Activated CD4-positive, alpha-beta memory T cell treated with anti-CD3 and anti-CD28 coated beads for 36 hours (primary cell): ENCODE measurements around the gene KAT6B. TPM values are rescaled to one million over a fixed set of nuclear protein-coding genes. Genes with fewer than 3 reads are reported as not detected.
"Not testable (repeated sequence)": the region's sequence is repeated elsewhere in the genome, so short reads cannot be mapped to it uniquely, and the experiment has no call there.

Experiments used
- CTCF ChIA-PET: fragments of 350-600 bp; sonication (Branson Sonifier 250); formaldehyde crosslinking; loops from one replicate; lab custom pipeline; 2021; ENCODE audit warnings: antibody characterized with exemption, inconsistent platforms; lab: Charles Lee
- POLR2A ChIA-PET: fragments of 350-600 bp; sonication (Branson Sonifier 250); formaldehyde crosslinking; loops from one replicate; lab custom pipeline; 2021; ENCODE audit warnings: antibody characterized with exemption; lab: Charles Lee
- DNase-seq: peaks from one replicate; pipeline ENCODE4 v3.0.0-alpha.2; 2020
- H3K27ac Mint-ChIP-seq: one replicate; pipeline ENCODE4 v1.8.0; 2021; ENCODE audit warnings: mixed read lengths
- H3K27me3 Mint-ChIP-seq: one replicate; pipeline ENCODE4 v1.8.0; 2021; ENCODE audit warnings: mixed read lengths
- H3K36me3 Mint-ChIP-seq: one replicate; pipeline ENCODE4 v1.8.0; 2021; ENCODE audit warnings: mixed read lengths
- H3K4me1 Mint-ChIP-seq: one replicate; pipeline ENCODE4 v1.8.0; 2021; ENCODE audit warnings: low read depth, mixed read lengths
- H3K4me3 Mint-ChIP-seq: one replicate; pipeline ENCODE4 v1.8.0; 2021; ENCODE audit warnings: mild to moderate bottlenecking, mixed read lengths
- H3K9me3 Mint-ChIP-seq: one replicate; pipeline ENCODE4 v1.8.0; 2021; ENCODE audit warnings: mixed read lengths
- intact Hi-C: fragments of 100-400 bp; cut with micrococcal nuclease; formaldehyde crosslinking; loops from one replicate; pipeline ENCODE4 v1.15.1; 2023
- total RNA-seq, 2 experiments: library from RNA; stranded (reverse); gene quantifications; one replicate each; pipeline ENCODE4 v1.2.3, GENCODE V29; 2021

KAT6B gene
- total RNA-seq, 2 experiments from 2014 or later: 17.4 to 20.5 TPM

- ChIA-PET POLR2A (no interaction called here), CTCF (no interaction called here)
- no peak overlapping the region for H3K4me3 Mint-ChIP-seq
- peaks cover 47% of the 10 kb centered on the region for H3K4me1 Mint-ChIP-seq
- H3K27ac Mint-ChIP-seq: no peak overlapping the region
- H3K27me3 Mint-ChIP-seq: no peaks in the 10 kb centered on the region
- intact Hi-C loops: no loop called here
- H3K9me3 Mint-ChIP-seq: no peaks in the 10 kb centered on the region
- DNase-seq: no peak
- no peaks in the 10 kb centered on the region for H3K36me3 Mint-ChIP-seq
Measured at GRCh38 chr10:74868392-74868977, 42.1 kb downstream of the KAT6B start.

DNA sequence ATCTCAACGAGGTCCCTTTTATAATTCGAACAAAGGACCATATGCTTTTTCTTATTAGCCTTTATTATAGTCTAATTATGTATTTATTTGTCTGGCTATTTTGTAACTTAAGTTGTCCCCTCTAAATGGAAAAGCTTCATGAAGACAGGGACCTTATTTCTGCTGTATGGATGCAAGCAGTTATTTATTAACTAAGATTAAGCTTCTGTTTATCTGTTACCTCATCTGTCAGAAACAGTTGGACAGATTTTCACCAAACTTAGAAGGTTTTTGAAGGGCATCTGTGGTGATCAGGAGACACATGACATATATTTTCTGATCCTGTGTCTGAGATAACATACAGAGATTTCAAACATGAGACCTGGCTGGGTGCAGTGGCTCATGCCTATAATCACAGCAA lies 43.2 kb downstream of the KAT6B start:
- H3K9me3 Mint-ChIP-seq: no peaks in the 10 kb centered on the region
- H3K4me3 Mint-ChIP-seq: no peak overlapping the region
- H3K27me3 Mint-ChIP-seq: no peaks in the 10 kb centered on the region
- H3K27ac Mint-ChIP-seq: no peak overlapping the region
- H3K36me3 Mint-ChIP-seq: no peaks in the 10 kb centered on the region
- no peak for DNase-seq
- POLR2A ChIA-PET: no interaction called here
- H3K4me1 Mint-ChIP-seq: peaks cover 49% of the 10 kb centered on the region
- intact Hi-C loops: no loop called here
- CTCF ChIA-PET: no interaction called here

DNA sequence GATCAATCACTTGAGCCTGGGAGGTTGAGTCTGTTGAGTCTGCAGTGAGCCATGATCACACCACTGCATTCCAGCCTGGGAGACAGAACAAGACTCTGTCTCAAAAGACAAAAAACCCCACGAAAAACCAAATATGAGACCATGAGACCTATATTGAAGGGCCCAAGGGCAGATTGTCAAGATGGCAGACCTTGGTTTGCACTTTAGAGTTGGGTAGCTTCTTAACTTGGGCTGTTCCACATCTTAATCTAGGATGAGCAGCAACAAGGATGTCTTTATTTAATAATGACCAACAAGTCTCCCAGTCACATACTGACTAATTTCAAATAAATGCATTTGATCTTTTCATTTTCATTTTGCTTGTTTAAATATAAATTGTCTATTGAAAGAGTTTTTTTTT lies 43.8 kb downstream of the KAT6B start:
- ChIA-PET CTCF (no interaction called here), POLR2A (no interaction called here)
- no peak for DNase-seq
- Mint-ChIP-seq H3K9me3 (no peaks in the 10 kb centered on the region), H3K36me3 (no peaks in the 10 kb centered on the region), H3K27ac (no peak overlapping the region), H3K4me3 (no peak overlapping the region), H3K4me1 (peaks cover 49% of the 10 kb centered on the region), H3K27me3 (no peaks in the 10 kb centered on the region)
- intact Hi-C loops: no loop called here

- intact Hi-C loops: loop anchor here (1.0 kb wide), 2 partner anchors 17 to 27 kb away; no protein-coding TSS in a partner anchor
- Mint-ChIP-seq H3K36me3 (no peaks in the 10 kb centered on the region), H3K27ac (peak overlapping the region; percentile 45)
Measured at GRCh38 chr10:74871595-74872382, 45.4 kb downstream of the KAT6B start.

GRCh38 chr10:74873803-74874454 lies 47.5 kb downstream of the KAT6B start:
- Mint-ChIP-seq H3K27ac (no peak overlapping the region), H3K27me3 (no peaks in the 10 kb centered on the region), H3K9me3 (no peaks in the 10 kb centered on the region), H3K4me1 (peaks cover 32% of the 10 kb centered on the region), H3K36me3 (no peaks in the 10 kb centered on the region), H3K4me3 (no peak overlapping the region)
- CTCF ChIA-PET: no interaction called here
- DNase-seq: no peak
- POLR2A ChIA-PET: no interaction called here
- intact Hi-C loops: no loop called here

More at GRCh38 chr10:74871595-74872382, 45.4 kb downstream of the KAT6B start:
- peak; percentile 28 for DNase-seq
- Mint-ChIP-seq H3K4me3 (peak overlapping the region; percentile 32), H3K27me3 (no peaks in the 10 kb centered on the region), H3K4me1 (peaks cover 45% of the 10 kb centered on the region), H3K9me3 (no peaks in the 10 kb centered on the region)
- ChIA-PET POLR2A (interaction anchor here (1.2 kb wide), 1 partner anchor 12 kb away, joined by 3 read pairs; no protein-coding TSS in a partner anchor), CTCF (interaction anchor here (0.9 kb wide), 1 partner anchor 12 kb away, joined by 3 read pairs; no protein-coding TSS in a partner anchor)

DNA sequence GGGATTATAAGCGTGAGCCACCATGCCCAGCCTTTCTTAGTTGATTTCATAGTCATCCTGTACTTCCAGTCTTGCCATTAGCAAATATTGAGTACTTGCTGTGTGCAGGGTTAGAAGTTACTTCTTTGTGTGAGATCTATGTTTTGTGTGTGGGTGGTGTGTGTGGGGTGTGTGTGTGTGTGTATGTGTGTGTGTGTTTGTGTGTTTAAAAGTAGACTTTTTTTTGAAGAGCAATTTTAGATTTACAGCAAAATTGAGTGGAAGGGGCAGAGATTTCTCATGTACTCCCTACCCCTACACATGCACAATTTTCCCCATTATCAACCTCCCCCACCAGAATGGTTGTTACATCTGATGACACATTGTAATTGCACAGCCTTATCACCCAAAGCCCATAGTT lies 48.2 kb downstream of the KAT6B start:
- Mint-ChIP-seq H3K27ac (no peak overlapping the region), H3K4me1 (peaks cover 31% of the 10 kb centered on the region), H3K9me3 (no peaks in the 10 kb centered on the region), H3K27me3 (no peaks in the 10 kb centered on the region), H3K36me3 (no peaks in the 10 kb centered on the region), H3K4me3 (no peak overlapping the region)
- no peak for DNase-seq
- CTCF ChIA-PET: no interaction called here
- POLR2A ChIA-PET: no interaction called here
- intact Hi-C loops: no loop called here

DNA sequence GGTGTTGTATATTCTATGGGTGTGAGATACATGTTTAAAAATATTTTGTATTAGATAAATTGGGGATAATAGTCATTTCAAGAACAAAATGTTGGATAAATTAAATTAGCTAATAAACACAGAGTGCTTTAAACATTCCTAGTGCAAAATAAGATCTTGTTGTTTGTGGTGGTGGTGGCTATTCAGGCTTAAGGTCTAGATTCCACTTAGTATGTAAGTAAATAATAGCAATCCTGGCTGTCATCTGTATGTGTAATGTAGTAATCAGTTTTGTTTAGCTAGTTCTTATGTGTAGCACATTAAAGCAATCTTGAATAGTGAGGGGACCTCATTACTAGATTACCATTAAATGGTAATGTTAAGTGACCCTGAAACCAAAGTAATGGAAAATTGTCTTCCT lies 48.7 kb downstream of the KAT6B start:
- Mint-ChIP-seq H3K36me3 (no peaks in the 10 kb centered on the region), H3K27ac (no peak overlapping the region), H3K27me3 (no peaks in the 10 kb centered on the region), H3K4me3 (no peak overlapping the region), H3K4me1 (peaks cover 31% of the 10 kb centered on the region), H3K9me3 (no peaks in the 10 kb centered on the region)
- ChIA-PET CTCF (no interaction called here), POLR2A (no interaction called here)
- DNase-seq: no peak
- intact Hi-C loops: no loop called here

DNA sequence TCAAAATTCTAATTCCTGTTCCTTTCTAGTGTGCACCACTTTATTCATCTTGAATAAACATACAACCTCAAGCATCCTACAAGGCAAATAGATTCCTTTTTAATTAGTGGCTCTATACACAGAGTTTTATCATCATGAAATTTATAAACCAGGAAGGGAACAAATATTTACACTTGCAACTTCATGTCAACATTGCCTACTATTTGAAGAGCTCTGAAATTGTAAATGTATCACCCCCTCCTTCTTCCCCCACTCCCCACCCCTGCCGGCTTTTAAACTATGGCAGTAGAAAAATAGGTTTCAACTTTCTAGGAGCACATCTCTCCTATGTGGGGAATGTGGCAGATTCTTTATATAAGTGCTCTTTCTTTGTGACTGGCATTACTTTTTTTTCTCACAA lies 49.6 kb downstream of the KAT6B start:
- Mint-ChIP-seq H3K27ac (no peak overlapping the region), H3K4me3 (no peak overlapping the region), H3K36me3 (no peaks in the 10 kb centered on the region), H3K9me3 (no peaks in the 10 kb centered on the region), H3K27me3 (no peaks in the 10 kb centered on the region), H3K4me1 (peaks cover 31% of the 10 kb centered on the region)
- ChIA-PET CTCF (no interaction called here), POLR2A (no interaction called here)
- DNase-seq: no peak
- intact Hi-C loops: no loop called here

- CTCF ChIA-PET, DNase-seq, H3K36me3 Mint-ChIP-seq, H3K27ac Mint-ChIP-seq, intact Hi-C loops, POLR2A ChIA-PET, H3K9me3 Mint-ChIP-seq, H3K4me3 Mint-ChIP-seq, H3K27me3 Mint-ChIP-seq: not testable (repeated sequence)
- H3K4me1 Mint-ChIP-seq: peaks cover 25% of the 10 kb centered on the region
Measured at GRCh38 chr10:74877054-74877453, 50.7 kb downstream of the KAT6B start.

DNA sequence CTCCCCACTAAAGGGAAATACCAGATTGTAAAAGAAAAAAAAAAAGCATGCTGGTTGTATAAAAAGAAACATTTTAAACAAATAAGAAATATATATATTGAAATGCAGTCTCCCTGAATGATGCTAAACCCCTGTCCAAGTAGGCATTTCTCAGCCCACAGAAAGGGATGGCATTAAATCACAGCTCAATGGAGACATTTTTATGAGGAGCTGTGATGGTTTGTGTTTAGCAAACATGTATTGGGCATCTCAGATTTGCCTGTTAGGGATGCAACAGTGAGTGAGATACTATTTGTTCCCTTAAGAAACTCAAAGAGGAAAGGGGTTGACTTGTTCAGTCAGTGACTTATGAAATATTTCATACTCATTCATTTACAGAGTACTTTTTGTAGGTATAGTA lies 51.5 kb downstream of the KAT6B start:
- Mint-ChIP-seq H3K36me3 (no peaks in the 10 kb centered on the region), H3K4me1 (peaks cover 17% of the 10 kb centered on the region), H3K4me3 (no peak overlapping the region), H3K27ac (no peak overlapping the region), H3K9me3 (no peaks in the 10 kb centered on the region), H3K27me3 (no peaks in the 10 kb centered on the region)
- POLR2A ChIA-PET: no interaction called here
- DNase-seq: no peak
- intact Hi-C loops: no loop called here
- CTCF ChIA-PET: interaction anchor here (0.6 kb wide), 1 partner anchor 20 kb away, joined by 3 read pairs; no protein-coding TSS in a partner anchor

- ChIA-PET CTCF (no interaction called here), POLR2A (no interaction called here)
- Mint-ChIP-seq H3K27ac (no peak overlapping the region), H3K27me3 (no peaks in the 10 kb centered on the region), H3K4me3 (no peak overlapping the region), H3K9me3 (no peaks in the 10 kb centered on the region), H3K36me3 (no peaks in the 10 kb centered on the region), H3K4me1 (peaks cover 16% of the 10 kb centered on the region)
- no peak for DNase-seq
- intact Hi-C loops: no loop called here
Measured at GRCh38 chr10:74880041-74880440, 53.6 kb downstream of the KAT6B start.

GRCh38 chr10:74881253-74881884 lies 55.0 kb downstream of the KAT6B start:
- Mint-ChIP-seq H3K9me3 (no peaks in the 10 kb centered on the region), H3K36me3 (no peaks in the 10 kb centered on the region), H3K4me3 (no peak overlapping the region), H3K4me1 (peaks cover 16% of the 10 kb centered on the region), H3K27ac (no peak overlapping the region), H3K27me3 (no peaks in the 10 kb centered on the region)
- POLR2A ChIA-PET: no interaction called here
- DNase-seq: no peak
- intact Hi-C loops: no loop called here
- CTCF ChIA-PET: no interaction called here
